Measurements from ENCODE around the gene MAP3K2.
"Not testable (repeated sequence)": the region's sequence is repeated elsewhere in the genome, so short reads cannot be mapped to it uniquely, and the experiment has no call there.

Gene MAP3K2

GRCh38 chr2:127379712-127380355 lies 7.9 kb downstream of the MAP3K2 start:
- DNase-seq, result no peak

GRCh38 chr2:127378720-127379119 lies 9.1 kb downstream of the MAP3K2 start:
- DNase-seq, result no peak

GRCh38 chr2:127377262-127377661 lies 10.5 kb downstream of the MAP3K2 start:
- DNase-seq, result no peak

GRCh38 chr2:127376257-127376656 lies 11.5 kb downstream of the MAP3K2 start:
- no peak for DNase-seq

GRCh38 chr2:127373362-127374083 lies 14.3 kb downstream of the MAP3K2 start:
- DNase-seq, result no peak

GRCh38 chr2:127371037-127371436 lies 16.7 kb downstream of the MAP3K2 start:
- DNase-seq, result no peak

GRCh38 chr2:127370010-127370409 lies 17.8 kb downstream of the MAP3K2 start:
- no peak for DNase-seq

GRCh38 chr2:127365211-127365643 lies 22.5 kb downstream of the MAP3K2 start:
- no peak for DNase-seq

GRCh38 chr2:127362971-127363370 lies 24.8 kb downstream of the MAP3K2 start:
- DNase-seq, result no peak

GRCh38 chr2:127361929-127362885 lies 25.6 kb downstream of the MAP3K2 start:
- DNase-seq, result no peak

- no peak for DNase-seq
Measured at GRCh38 chr2:127360242-127360641, 27.5 kb downstream of the MAP3K2 start.

GRCh38 chr2:127359520-127359919 lies 28.3 kb downstream of the MAP3K2 start:
- DNase-seq, result no peak

- DNase-seq, result no peak
Measured at GRCh38 chr2:127358971-127359370, 28.8 kb downstream of the MAP3K2 start.

GRCh38 chr2:127358044-127358443 lies 29.7 kb downstream of the MAP3K2 start:
- DNase-seq, result no peak

- no peak for DNase-seq
Measured at GRCh38 chr2:127357591-127357990, 30.2 kb downstream of the MAP3K2 start.

GRCh38 chr2:127356531-127356930 lies 31.2 kb downstream of the MAP3K2 start:
- DNase-seq, result no peak

GRCh38 chr2:127355407-127356008 lies 32.3 kb downstream of the MAP3K2 start:
- DNase-seq, result peak; percentile 1 to 6

GRCh38 chr2:127353873-127354676 lies 33.7 kb downstream of the MAP3K2 start:
- DNase-seq, result not testable (repeated sequence)

- not testable (repeated sequence) for DNase-seq
Measured at GRCh38 chr2:127353223-127353622, 34.6 kb downstream of the MAP3K2 start.

GRCh38 chr2:127351603-127352002 lies 36.2 kb downstream of the MAP3K2 start:
- DNase-seq, result no peak

GRCh38 chr2:127348426-127349000 lies 39.3 kb downstream of the MAP3K2 start:
- no peak for DNase-seq

Measured in SHP77 (cell line).